Nephron (organoid): ENCODE results near the gene MLST8.

Source experiments
- H3K27ac Mint-ChIP-seq, 3 experiments: 2 replicates each; pipeline ENCODE4 v1.8.0; 2020; ENCODE audit warnings: mixed read lengths in 3 of 3, mild to moderate bottlenecking in 2 of 3, moderate library complexity in 1 of 3
- H3K27me3 Mint-ChIP-seq: 2 replicates; pipeline ENCODE4 v1.8.0; 2021; ENCODE audit warnings: low read depth, mild to moderate bottlenecking, moderate library complexity, mixed read lengths
- H3K36me3 Mint-ChIP-seq: 2 replicates; pipeline ENCODE4 v1.8.0; 2020; ENCODE audit warnings: low read depth, mixed read lengths
- H3K4me1 Mint-ChIP-seq: 2 replicates; pipeline ENCODE4 v1.8.0; 2020; ENCODE audit warnings: mixed read lengths
- H3K4me3 Mint-ChIP-seq, 3 experiments: 2 replicates each; pipeline ENCODE4 v1.8.0; 2020; ENCODE audit warnings: mild to moderate bottlenecking in 3 of 3, mixed read lengths in 3 of 3, moderate library complexity in 2 of 3
- H3K9me3 Mint-ChIP-seq: 2 replicates; pipeline ENCODE4 v1.8.0; 2020; ENCODE audit warnings: mixed read lengths
- CTCF ChIP-seq, 3 experiments: fragments of 200-600 bp; sonication (generic); IDR thresholded peaks; one replicate each; pipeline ENCODE4 v1.5.0; 2021; ENCODE audit warnings: antibody characterized with exemption in 3 of 3; ENCODE audit not compliant: unreplicated experiment in 3 of 3

Gene MLST8

GRCh38 chr16:2190002-2190658, 15.1 kb upstream of the MLST8 start:
- no peak overlapping the region for H3K4me3 Mint-ChIP-seq
- no peak overlapping the region for H3K27ac Mint-ChIP-seq

GRCh38 chr16:2190659-2191445, 14.4 kb upstream of the MLST8 start:
- Mint-ChIP-seq H3K36me3 (no peaks in the 10 kb centered on the region), H3K9me3 (no peaks in the 10 kb centered on the region), H3K27ac (no peak overlapping the region), H3K4me3 (no peak overlapping the region), H3K4me1 (peaks cover 6% of the 10 kb centered on the region), H3K27me3 (peaks cover 4% of the 10 kb centered on the region)
- TF ChIP-seq CTCF (IDR thresholded peaks at IDR 0.05; ENCODE audit: unreplicated experiment in 3 of 3), result no peak

More at GRCh38 chr16:2190002-2190658, 15.1 kb upstream of the MLST8 start:
- H3K36me3 Mint-ChIP-seq, result no peaks in the 10 kb centered on the region
- H3K9me3 Mint-ChIP-seq, result no peaks in the 10 kb centered on the region
- peaks cover 4% of the 10 kb centered on the region for H3K27me3 Mint-ChIP-seq
- H3K4me1 Mint-ChIP-seq, result peaks cover 5% of the 10 kb centered on the region
- TF ChIP-seq CTCF (IDR thresholded peaks at IDR 0.05; ENCODE audit: unreplicated experiment in 3 of 3), result no peak

- Mint-ChIP-seq H3K9me3 (no peaks in the 10 kb centered on the region), H3K4me3 (no peak overlapping the region), H3K27me3 (peaks cover 4% of the 10 kb centered on the region), H3K36me3 (no peaks in the 10 kb centered on the region), H3K4me1 (peaks cover 6% of the 10 kb centered on the region), H3K27ac (no peak overlapping the region)
- TF ChIP-seq CTCF (IDR thresholded peaks at IDR 0.05; ENCODE audit: unreplicated experiment in 3 of 3), result no peak
Measured at GRCh38 chr16:2191446-2191706, 13.9 kb upstream of the MLST8 start.

- H3K27me3 Mint-ChIP-seq, result peaks cover 19% of the 10 kb centered on the region
Measured at GRCh38 chr16:2194166-2194834, 11.0 kb upstream of the MLST8 start.

GRCh38 chr16:2194852-2195321, 10.4 kb upstream of the MLST8 start:
- Mint-ChIP-seq H3K4me3 (peak overlapping the region; percentile 62 to 73 (median 66)), H3K9me3 (no peaks in the 10 kb centered on the region), H3K36me3 (no peaks in the 10 kb centered on the region), H3K27me3 (peaks cover 21% of the 10 kb centered on the region), H3K4me1 (peaks cover 6% of the 10 kb centered on the region), H3K27ac (no peak overlapping the region)
- TF ChIP-seq CTCF (IDR thresholded peaks at IDR 0.05; ENCODE audit: unreplicated experiment in 3 of 3), result peak; percentile 32 to 46 (median 44)

More at GRCh38 chr16:2194166-2194834, 11.0 kb upstream of the MLST8 start:
- Mint-ChIP-seq H3K4me3 (peak overlapping the region; percentile 62 to 73 (median 66)), H3K4me1 (peaks cover 6% of the 10 kb centered on the region), H3K27ac (no peak overlapping the region), H3K9me3 (no peaks in the 10 kb centered on the region), H3K36me3 (no peaks in the 10 kb centered on the region)
- no peak for TF ChIP-seq CTCF (IDR thresholded peaks at IDR 0.05; ENCODE audit: unreplicated experiment in 3 of 3)
